Kidney (tissue), 14 donors: ENCODE measurements around the gene PRPS2. TPM values are rescaled to one million over a fixed set of nuclear protein-coding genes. Genes with fewer than 3 reads are reported as not detected.

Experiments
- DNase-seq, 5 donors: peaks; one replicate each; pipeline ENCODE4 v3.0.0-alpha.2; 2013 to 2020
- FAIRE-seq: peaks from 2 replicates; lab custom pipeline; 2012; peaks lifted over from hg19 to GRCh38; lab: Jason Lieb, UNC
- H3K27ac ChIP-seq, 2 donors: one replicate each; pipeline ENCODE4 v1.7.0; 2013; ENCODE audit warnings: low read depth in 2 of 2, low read length in 2 of 2, inconsistent platforms in 1 of 2
- H3K27me3 ChIP-seq: one replicate; pipeline ENCODE4 v1.7.1; 2013; ENCODE audit warnings: low read length, inconsistent platforms; ENCODE audit not compliant: control insufficient read depth, insufficient read depth
- H3K36me3 ChIP-seq, 3 donors: one replicate each; pipeline versions ENCODE4 v1.7.0 to v1.7.1; 2013; ENCODE audit warnings: low read length in 3 of 3, control low read depth in 1 of 3, inconsistent platforms in 1 of 3; ENCODE audit not compliant: insufficient read depth in 3 of 3, control insufficient read depth in 2 of 3
- H3K4me1 ChIP-seq, 3 donors: one replicate each; pipeline versions ENCODE4 v1.7.0 to v1.7.1; 2013; ENCODE audit warnings: low read length in 3 of 3, inconsistent platforms in 1 of 3, low read depth in 1 of 3; ENCODE audit not compliant: control insufficient read depth in 2 of 3, insufficient read depth in 2 of 3
- H3K4me3 ChIP-seq, 3 donors: one replicate each; pipeline versions ENCODE4 v1.7.0 to v1.8.1; 2013; ENCODE audit warnings: low read length in 3 of 3, control low read depth in 1 of 3, inconsistent platforms in 1 of 3
- H3K9ac ChIP-seq, 3 donors: one replicate each; pipeline versions ENCODE4 v1.7.0 to v1.7.1; 2013; ENCODE audit warnings: low read length in 3 of 3, control low read depth in 1 of 3, inconsistent platforms in 1 of 3
- H3K9me3 ChIP-seq, 3 donors: one replicate each; pipeline versions ENCODE4 v1.7.0 to v1.7.1; 2013; ENCODE audit warnings: low read length in 3 of 3, control low read depth in 1 of 3, inconsistent platforms in 1 of 3; ENCODE audit not compliant: control insufficient read depth in 2 of 3, insufficient read depth in 1 of 3
- intact Hi-C: fragments of 100-400 bp; cut with DNase I; formaldehyde crosslinking; loops from one replicate; pipeline ENCODE4 v1.11.1; 2022
- polyA plus RNA-seq: library from polyadenylated mRNA; stranded (reverse); fragments of 350-450 nt; fragmentation: Illumina TruSeq; extraction: RNeasy Lipid Tissue Mini Kit (QIAGEN cat#74804); gene quantifications from one replicate; pipeline ENCODE4 v1.2.3, GENCODE V29; 2014; ENCODE audit warnings: low read depth, low replicate concordance; ENCODE audit not compliant: insufficient read depth
- total RNA-seq: library from RNA; stranded (reverse); fragmentation: NEBNext Ultra II Directional; extraction: Animal tissue kit (Norgen Biotek cat#: 25700); gene quantifications from one replicate; pipeline ENCODE4 v1.2.1, GENCODE V29; 2021
- TF ChIP-seq, protein P1 (sequence below): IDR thresholded peaks from 3 replicates; pipeline ENCODE4 v1.5.1; 2012; ENCODE audit warnings: mild to moderate bottlenecking, moderate library complexity, borderline replicate concordance; ENCODE audit not compliant: insufficient read depth; ENCODE audit errors: extremely low read depth
- donor health status: control.
- donor health status: control.
- donor health status: control.
- donor health status: control.
- donor health status: control.
- donor health status: DM: yes; HTN: yes; CAD: no.
- donor health status: Normal renal cell carcinoma (clear cell type).

PRPS2 gene
- total and polyA plus RNA-seq, 2 donors from 2014 or later, result 36.1 to 38.4 TPM

DNA sequence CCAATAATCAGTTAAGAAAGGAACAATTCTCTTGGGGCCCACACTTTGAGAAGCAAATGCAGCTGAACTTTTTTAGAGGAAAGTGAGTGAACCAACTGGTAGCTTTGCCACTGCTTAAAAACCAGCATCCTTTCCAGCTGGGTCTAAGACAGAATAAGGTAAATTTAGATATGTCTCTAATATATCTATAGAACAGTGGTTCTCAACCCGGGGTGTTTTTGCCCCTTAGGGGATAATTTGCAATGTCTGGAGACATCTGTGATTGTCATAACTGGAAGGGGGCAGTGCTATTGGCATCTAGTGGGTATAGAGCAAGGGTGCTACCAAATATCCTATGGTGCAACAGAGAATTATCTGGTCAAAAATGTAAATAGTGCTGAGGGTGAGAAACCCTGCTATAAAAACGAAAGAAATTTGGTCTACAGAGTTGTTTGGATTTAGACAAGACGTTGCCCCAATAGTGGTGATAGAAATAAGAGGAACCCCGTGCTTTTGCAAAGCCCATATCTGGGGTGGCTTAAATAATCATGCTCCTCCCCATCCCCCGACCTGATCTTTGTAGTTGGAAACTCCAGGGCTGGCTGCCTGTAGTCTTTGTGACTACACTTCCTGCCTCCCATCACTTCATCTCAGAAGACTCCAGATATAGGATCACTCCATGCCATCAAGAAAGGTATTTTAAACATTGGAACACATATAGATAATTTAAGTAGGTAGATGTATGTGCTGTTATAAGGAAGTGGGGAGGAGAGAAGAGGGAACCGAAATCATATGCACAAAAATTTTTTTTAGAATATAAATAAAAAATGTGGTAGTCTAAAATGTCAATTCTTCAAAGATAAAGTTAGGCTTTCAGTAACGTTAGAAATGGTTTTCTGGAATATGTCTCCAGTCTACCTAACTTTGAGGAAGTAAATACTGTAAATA, 75.5 kb downstream of the PRPS2 start, which contains the start of gene TLR7:
Gene TLR7, plus strand, starts transcription at position 622 of the 927 bp plus-strand sequence. CDS start 507 bp downstream, outside the sequence.
- Histone ChIP-seq H3K27ac (no peak within 1 kb of the TSS), H3K36me3 (no peaks in the 10 kb centered on the region), H3K4me1 (no peaks in the 10 kb centered on the region), H3K9me3 (no peaks in the 10 kb centered on the region), H3K9ac (no peak within 1 kb of the TSS), H3K4me3 (no peak within 1 kb of the TSS), H3K27me3 (no peaks in the 10 kb centered on the region)
- no peak for FAIRE-seq
- TF ChIP-seq, protein P1, sequence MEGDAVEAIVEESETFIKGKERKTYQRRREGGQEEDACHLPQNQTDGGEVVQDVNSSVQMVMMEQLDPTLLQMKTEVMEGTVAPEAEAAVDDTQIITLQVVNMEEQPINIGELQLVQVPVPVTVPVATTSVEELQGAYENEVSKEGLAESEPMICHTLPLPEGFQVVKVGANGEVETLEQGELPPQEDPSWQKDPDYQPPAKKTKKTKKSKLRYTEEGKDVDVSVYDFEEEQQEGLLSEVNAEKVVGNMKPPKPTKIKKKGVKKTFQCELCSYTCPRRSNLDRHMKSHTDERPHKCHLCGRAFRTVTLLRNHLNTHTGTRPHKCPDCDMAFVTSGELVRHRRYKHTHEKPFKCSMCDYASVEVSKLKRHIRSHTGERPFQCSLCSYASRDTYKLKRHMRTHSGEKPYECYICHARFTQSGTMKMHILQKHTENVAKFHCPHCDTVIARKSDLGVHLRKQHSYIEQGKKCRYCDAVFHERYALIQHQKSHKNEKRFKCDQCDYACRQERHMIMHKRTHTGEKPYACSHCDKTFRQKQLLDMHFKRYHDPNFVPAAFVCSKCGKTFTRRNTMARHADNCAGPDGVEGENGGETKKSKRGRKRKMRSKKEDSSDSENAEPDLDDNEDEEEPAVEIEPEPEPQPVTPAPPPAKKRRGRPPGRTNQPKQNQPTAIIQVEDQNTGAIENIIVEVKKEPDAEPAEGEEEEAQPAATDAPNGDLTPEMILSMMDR, result no peak
- no peak for DNase-seq
- intact Hi-C loops, result no loop called here

DNA sequence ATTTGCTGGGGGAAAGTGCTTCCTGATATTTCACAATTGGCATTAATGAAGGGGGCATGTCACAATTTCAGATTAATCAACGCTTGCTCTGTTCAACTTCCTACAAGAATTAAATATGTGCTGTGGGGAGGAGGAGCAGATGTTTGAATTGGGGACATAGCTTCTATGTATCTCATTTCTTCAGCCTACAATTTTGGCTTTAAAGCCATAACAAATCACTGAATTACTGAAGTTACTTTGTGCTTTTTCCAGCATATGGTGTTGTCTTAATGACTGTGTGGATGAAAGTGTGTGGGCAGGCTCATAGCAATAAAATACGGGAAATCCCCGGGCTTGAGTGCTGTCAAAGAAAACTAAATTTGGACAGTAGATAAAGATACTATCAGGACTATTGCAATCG, 76.5 kb downstream of the PRPS2 start:
- FAIRE-seq, result no peak

DNA sequence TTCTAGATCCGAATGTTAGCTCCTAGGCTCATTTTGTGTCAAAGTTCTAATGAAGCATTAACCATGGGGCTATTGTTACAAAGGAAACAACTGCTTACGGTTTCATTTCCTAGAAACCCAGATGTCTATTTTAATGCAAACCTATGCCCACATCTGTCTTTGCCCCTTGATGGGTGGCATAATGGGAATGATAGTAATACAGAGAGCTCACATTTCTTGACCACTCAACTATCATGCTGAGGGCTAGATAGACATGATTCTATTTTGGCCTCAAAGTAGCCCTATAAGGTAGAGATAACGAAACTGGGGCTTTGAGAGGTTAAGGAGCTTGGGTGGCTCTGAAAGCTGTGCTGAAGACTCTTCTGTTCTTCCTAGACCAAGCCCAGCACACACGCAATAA, 77.5 kb downstream of the PRPS2 start:
- Histone ChIP-seq H3K27ac (no peak overlapping the region), H3K9ac (no peak overlapping the region), H3K4me3 (no peak overlapping the region), H3K9me3 (no peaks in the 10 kb centered on the region), H3K4me1 (no peaks in the 10 kb centered on the region), H3K36me3 (no peaks in the 10 kb centered on the region), H3K27me3 (no peaks in the 10 kb centered on the region)
- DNase-seq (no peak), FAIRE-seq (no peak)
- intact Hi-C loops, result no loop called here
- TF ChIP-seq, protein P1, result no peak

More for the DNA sequence above, 76.5 kb downstream of the PRPS2 start:
- no peak for DNase-seq
- H3K36me3 ChIP-seq, result no peaks in the 10 kb centered on the region
- no peak overlapping the region for H3K9ac ChIP-seq
- no peak overlapping the region for H3K4me3 ChIP-seq
- no peaks in the 10 kb centered on the region for H3K4me1 ChIP-seq
- no peak overlapping the region for H3K27ac ChIP-seq
- intact Hi-C loops, result no loop called here
- H3K9me3 ChIP-seq, result no peaks in the 10 kb centered on the region
- TF ChIP-seq, protein P1, result no peak
- no peaks in the 10 kb centered on the region for H3K27me3 ChIP-seq
